ENCODE measurements around the gene CLIC4. TPM values are rescaled to one million over a fixed set of nuclear protein-coding genes. Genes with fewer than 3 reads are reported as not detected.

The CLIC4 gene
- total RNA-seq, 1 experiment from 2014 or later: 230 TPM

DNA sequence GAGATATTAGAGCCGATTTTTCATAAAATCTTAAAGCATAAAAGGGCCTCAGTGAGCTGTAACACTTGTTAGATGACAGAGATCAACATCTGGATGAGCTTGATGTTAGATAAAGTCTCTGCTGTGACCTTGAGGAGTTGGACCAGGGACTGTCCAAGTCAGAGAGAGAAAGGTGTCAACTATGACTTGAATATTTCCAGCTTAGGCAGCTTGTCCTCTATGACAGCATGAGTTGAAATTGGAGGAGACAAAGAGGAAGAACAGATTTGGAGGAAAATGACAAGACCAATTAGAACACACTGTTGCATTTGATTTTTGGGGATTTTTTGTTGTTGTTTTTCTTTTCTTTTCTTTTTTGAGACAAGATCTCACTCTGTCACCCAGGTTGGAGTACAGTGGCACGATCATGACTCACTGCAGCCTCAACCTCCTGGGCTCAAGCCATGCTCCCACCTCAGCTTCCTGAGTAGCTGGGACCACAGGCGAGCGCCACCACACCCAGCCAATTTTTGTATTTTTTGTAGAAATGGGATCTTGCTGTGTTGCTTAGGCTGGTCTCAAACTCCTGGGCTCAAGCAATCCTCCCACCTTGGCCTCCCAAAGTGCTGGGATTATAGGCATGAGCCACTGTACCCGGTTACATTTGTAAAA lies 35.3 kb upstream of the CLIC4 start:
- no peak overlapping the region; a peak in 1 of 5 replicates for H3K4me3 Mint-ChIP-seq
- no peak overlapping the region for H3K27ac Mint-ChIP-seq
- no peaks in the 10 kb centered on the region; a peak in 1 of 5 replicates for H3K9me3 Mint-ChIP-seq
- no peaks in the 10 kb centered on the region for H3K79me1 ChIP-seq (ENCODE audit: insufficient read depth, low read depth, low read length, poor library complexity, severe bottlenecking)
- H3K4ac ChIP-seq (ENCODE audit: low read depth, low read length): no peak overlapping the region
- WGBS (ENCODE audit: extremely low coverage, insufficient read length, low lambda C conversion rate): no CpG with 5 or more reads among the region's 5 CpGs
- peaks cover 2% of the 10 kb centered on the region; the same call in 1 of the 2 replicates for H3K27me3 Mint-ChIP-seq (ENCODE audit: low read depth)
- H3K23ac ChIP-seq (ENCODE audit: insufficient read length, low read depth, low read length): no peak overlapping the region
- TF ChIP-seq, protein P1, sequence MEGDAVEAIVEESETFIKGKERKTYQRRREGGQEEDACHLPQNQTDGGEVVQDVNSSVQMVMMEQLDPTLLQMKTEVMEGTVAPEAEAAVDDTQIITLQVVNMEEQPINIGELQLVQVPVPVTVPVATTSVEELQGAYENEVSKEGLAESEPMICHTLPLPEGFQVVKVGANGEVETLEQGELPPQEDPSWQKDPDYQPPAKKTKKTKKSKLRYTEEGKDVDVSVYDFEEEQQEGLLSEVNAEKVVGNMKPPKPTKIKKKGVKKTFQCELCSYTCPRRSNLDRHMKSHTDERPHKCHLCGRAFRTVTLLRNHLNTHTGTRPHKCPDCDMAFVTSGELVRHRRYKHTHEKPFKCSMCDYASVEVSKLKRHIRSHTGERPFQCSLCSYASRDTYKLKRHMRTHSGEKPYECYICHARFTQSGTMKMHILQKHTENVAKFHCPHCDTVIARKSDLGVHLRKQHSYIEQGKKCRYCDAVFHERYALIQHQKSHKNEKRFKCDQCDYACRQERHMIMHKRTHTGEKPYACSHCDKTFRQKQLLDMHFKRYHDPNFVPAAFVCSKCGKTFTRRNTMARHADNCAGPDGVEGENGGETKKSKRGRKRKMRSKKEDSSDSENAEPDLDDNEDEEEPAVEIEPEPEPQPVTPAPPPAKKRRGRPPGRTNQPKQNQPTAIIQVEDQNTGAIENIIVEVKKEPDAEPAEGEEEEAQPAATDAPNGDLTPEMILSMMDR (conservative IDR thresholded peaks at IDR 0.05): no peak
- no peak overlapping the region for H2BK120ac ChIP-seq (ENCODE audit: low read depth, low read length, poor library complexity, severe bottlenecking)
- no peak overlapping the region for H3K27ac ChIP-seq (ENCODE audit: insufficient read length, low read depth, low read length)
- no peak overlapping the region for H3K4me2 ChIP-seq (ENCODE audit: insufficient read depth, insufficient read length, low read length)
- H4K91ac ChIP-seq (ENCODE audit: insufficient read length, low read depth, low read length): no peak overlapping the region
- no peak overlapping the region for H2AK5ac ChIP-seq (ENCODE audit: insufficient read length, low read length)
- H3K79me2 ChIP-seq (ENCODE audit: insufficient read depth, low read length): no peaks in the 10 kb centered on the region
- no peak overlapping the region for H4K5ac ChIP-seq (ENCODE audit: insufficient read length, low read depth, low read length)
- H4K8ac ChIP-seq (replicated peaks; ENCODE audit: insufficient read length, low read depth, low read length): no peak overlapping the region
- H3K4me1 Mint-ChIP-seq: peaks cover 10% of the 10 kb centered on the region in 2 experiments
- H2AFZ ChIP-seq (ENCODE audit: low read length): no peak overlapping the region
- H3K18ac ChIP-seq (ENCODE audit: insufficient read length, low read depth, low read length): no peak overlapping the region
- H3K9ac ChIP-seq (ENCODE audit: extremely low read depth, insufficient read length, low read length): no peak overlapping the region
- no peaks in the 10 kb centered on the region; a peak in 1 of 7 replicates for H3K36me3 Mint-ChIP-seq (ENCODE audit: insufficient read depth in 1 of 3, low read depth in 3 of 3)
- H3K56ac ChIP-seq (ENCODE audit: insufficient read length, low read depth, low read length): no peak overlapping the region
- H2BK15ac ChIP-seq (ENCODE audit: low read depth, low read length): no peak overlapping the region
- H3K4me1 ChIP-seq (ENCODE audit: insufficient read depth, low read length): peaks cover 2% of the 10 kb centered on the region; the same call in 1 of the 2 replicates
- H2BK20ac ChIP-seq (ENCODE audit: low read depth, low read length, poor library complexity, severe bottlenecking): no peak overlapping the region
- no peak for DNase-seq
- no peak overlapping the region for H3K14ac ChIP-seq (ENCODE audit: insufficient read depth, low read length)
- H2BK12ac ChIP-seq (ENCODE audit: insufficient read length, low read depth, low read length): no peak overlapping the region
- no peak overlapping the region for H2BK5ac ChIP-seq (ENCODE audit: insufficient read length, low read length)
- no peaks in the 10 kb centered on the region for H4K20me1 ChIP-seq (ENCODE audit: control insufficient read depth, insufficient read depth, insufficient read length)
- H3T11ph ChIP-seq (ENCODE audit: low read length): no peak overlapping the region
- H3K23me2 ChIP-seq (ENCODE audit: insufficient read length, low read depth, low read length, poor library complexity, severe bottlenecking): no peaks in the 10 kb centered on the region
- no peaks in the 10 kb centered on the region for H3K9me3 ChIP-seq (ENCODE audit: control insufficient read depth, low read depth, low read length)
- no peaks in the 10 kb centered on the region for H3K27me3 ChIP-seq (ENCODE audit: insufficient read depth, low read length)

Data from H9 (cell line).